Activated CD8-positive, alpha-beta memory T cell treated with anti-CD3 and anti-CD28 coated beads, Interleukin-2, amount 10 ng/mL, durations not matched to agents 7 days and 5 days (primary cell): ENCODE results near the gene COX19. TPM values are rescaled to one million over a fixed set of nuclear protein-coding genes. Genes with fewer than 3 reads are reported as not detected.
"Not testable (repeated sequence)": the region's sequence is repeated elsewhere in the genome, so short reads cannot be mapped to it uniquely, and the experiment has no call there.

Experiments used
- ATAC-seq: fragments of 150-1000 bp; cut with Tn5 transposase; one replicate; pipeline ENCODE4 v1.10.0; 2021; ENCODE audit warnings: moderate library complexity
- CTCF ChIA-PET: fragments of 350-600 bp; sonication (Branson Sonifier 250); formaldehyde crosslinking; loops from one replicate; lab custom pipeline; 2021; ENCODE audit warnings: antibody characterized with exemption; lab: Charles Lee
- DNase-seq: peaks from one replicate; pipeline ENCODE4 v3.0.0-alpha.2; 2020
- H3K27ac Mint-ChIP-seq: one replicate; pipeline ENCODE4 v1.8.0; 2021; ENCODE audit warnings: mild to moderate bottlenecking, mixed read lengths
- H3K27me3 Mint-ChIP-seq: one replicate; pipeline ENCODE4 v1.8.0; 2021; ENCODE audit warnings: mixed read lengths
- H3K36me3 Mint-ChIP-seq: one replicate; pipeline ENCODE4 v1.8.0; 2021; ENCODE audit warnings: mild to moderate bottlenecking, mixed read lengths
- H3K4me1 Mint-ChIP-seq: one replicate; pipeline ENCODE4 v1.8.0; 2021; ENCODE audit warnings: mixed read lengths
- H3K4me3 Mint-ChIP-seq: one replicate; pipeline ENCODE4 v1.8.0; 2021; ENCODE audit warnings: mild to moderate bottlenecking, moderate library complexity, mixed read lengths
- H3K9me3 Mint-ChIP-seq: one replicate; pipeline ENCODE4 v1.8.0; 2022; ENCODE audit warnings: low read depth, mixed read lengths
- total RNA-seq, 2 experiments: library from RNA; stranded (reverse); gene quantifications; one replicate each; pipeline ENCODE4 v1.2.3, GENCODE V29; 2021

The COX19 gene
- total RNA-seq, 2 experiments from 2014 or later = 18.7 to 18.9 TPM

DNA sequence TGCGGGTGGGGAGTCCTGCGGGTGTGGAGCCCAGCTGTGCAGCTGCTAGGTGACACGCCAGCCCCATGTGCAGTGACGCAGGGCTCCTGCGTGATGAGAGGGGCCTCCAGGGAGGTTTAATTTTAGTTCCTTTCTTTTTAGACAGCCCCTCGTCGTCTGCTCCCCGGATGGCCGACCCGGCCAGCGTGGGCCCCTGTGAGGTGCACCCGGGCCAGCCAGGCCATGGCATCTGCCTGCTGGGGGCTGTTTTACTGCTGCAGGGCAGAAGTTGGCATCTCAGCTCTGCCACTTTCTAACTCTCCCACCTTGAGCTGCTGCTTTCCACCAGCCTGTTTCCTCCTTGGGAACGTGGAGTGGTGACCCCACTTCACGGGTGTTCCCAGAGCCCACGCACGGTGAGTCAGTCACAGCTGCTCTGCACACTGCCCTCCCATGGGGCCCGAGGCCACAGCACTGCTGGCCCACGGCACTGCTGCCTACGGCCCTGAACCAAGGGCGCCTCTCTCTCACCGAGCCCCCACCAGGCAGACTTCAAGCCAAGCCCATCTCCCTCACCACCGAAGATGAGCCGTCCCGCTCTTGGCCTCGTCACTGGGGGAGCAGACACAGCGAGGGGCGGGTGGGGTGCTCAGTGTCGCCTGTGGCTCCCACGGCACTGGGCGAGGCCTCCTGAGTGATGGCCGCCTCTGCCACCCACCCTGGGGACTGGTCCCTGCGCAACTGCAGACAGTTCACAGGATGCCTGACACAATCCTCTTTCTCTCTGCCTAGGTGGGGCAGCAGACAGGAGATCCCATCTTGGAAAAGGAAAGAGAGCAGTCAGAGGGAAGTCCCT, 28.9 kb upstream of the COX19 start:
- DNase-seq (no peak), ATAC-seq (no peak)
- CTCF ChIA-PET = interaction anchor here (0.6 to 1.4 kb wide), 2 partner anchors 11 to 61 kb away, joined by 3 read pairs; no protein-coding TSS in a partner anchor
- H3K36me3 Mint-ChIP-seq = peaks cover 6% of the 10 kb centered on the region
- no peaks in the 10 kb centered on the region for H3K9me3 Mint-ChIP-seq
- H3K4me1 Mint-ChIP-seq = no peaks in the 10 kb centered on the region
- H3K27me3 Mint-ChIP-seq = no peaks in the 10 kb centered on the region
- no peak overlapping the region for H3K4me3 Mint-ChIP-seq
- H3K27ac Mint-ChIP-seq = no peak overlapping the region

DNA sequence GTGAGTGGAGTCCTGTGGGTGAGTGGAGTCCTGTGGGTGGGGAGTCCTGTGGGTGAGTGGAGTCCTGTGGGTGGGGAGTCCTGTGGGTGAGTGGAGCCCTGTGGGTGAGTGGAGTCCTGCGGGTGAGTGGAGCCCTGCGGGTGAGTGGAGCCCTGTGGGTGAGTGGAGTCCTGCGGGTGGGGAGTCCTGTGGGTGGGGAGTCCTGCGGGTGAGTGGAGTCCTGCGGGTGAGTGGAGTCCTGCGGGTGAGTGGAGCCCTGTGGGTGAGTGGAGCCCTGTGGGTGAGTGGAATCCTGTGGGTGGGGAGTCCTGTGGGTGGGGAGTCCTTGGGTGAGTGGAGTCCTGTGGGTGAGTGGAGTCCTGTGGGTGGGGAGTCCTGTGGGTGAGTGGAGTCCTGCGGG, 27.1 kb upstream of the COX19 start:
- H3K27me3 Mint-ChIP-seq, H3K27ac Mint-ChIP-seq, DNase-seq, H3K4me3 Mint-ChIP-seq, H3K9me3 Mint-ChIP-seq, H3K4me1 Mint-ChIP-seq, H3K36me3 Mint-ChIP-seq, CTCF ChIA-PET, ATAC-seq: not testable (repeated sequence)

DNA sequence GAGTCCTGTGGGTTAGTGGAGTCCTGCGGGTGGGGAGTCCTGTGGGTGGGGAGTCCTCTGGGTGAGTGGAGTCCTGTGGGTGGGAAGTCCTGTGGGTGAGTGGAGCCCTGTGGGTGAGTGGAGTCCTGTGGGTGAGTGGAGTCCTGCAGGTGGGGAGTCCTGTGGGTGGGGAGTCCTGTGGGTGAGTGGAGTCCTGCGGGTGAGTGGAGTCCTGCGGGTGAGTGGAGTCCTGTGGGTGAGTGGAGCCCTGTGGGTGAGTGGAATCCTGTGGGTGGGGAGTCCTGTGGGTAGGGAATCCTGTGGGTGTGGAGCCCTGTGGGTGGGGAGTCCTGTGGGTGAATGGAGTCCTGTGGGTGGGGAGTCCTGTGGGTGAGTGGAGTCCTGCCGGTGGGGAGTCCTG, 26.7 kb upstream of the COX19 start:
- DNase-seq, H3K36me3 Mint-ChIP-seq, H3K27me3 Mint-ChIP-seq, H3K27ac Mint-ChIP-seq, H3K4me1 Mint-ChIP-seq, H3K9me3 Mint-ChIP-seq, CTCF ChIA-PET, ATAC-seq, H3K4me3 Mint-ChIP-seq: not testable (repeated sequence)

DNA sequence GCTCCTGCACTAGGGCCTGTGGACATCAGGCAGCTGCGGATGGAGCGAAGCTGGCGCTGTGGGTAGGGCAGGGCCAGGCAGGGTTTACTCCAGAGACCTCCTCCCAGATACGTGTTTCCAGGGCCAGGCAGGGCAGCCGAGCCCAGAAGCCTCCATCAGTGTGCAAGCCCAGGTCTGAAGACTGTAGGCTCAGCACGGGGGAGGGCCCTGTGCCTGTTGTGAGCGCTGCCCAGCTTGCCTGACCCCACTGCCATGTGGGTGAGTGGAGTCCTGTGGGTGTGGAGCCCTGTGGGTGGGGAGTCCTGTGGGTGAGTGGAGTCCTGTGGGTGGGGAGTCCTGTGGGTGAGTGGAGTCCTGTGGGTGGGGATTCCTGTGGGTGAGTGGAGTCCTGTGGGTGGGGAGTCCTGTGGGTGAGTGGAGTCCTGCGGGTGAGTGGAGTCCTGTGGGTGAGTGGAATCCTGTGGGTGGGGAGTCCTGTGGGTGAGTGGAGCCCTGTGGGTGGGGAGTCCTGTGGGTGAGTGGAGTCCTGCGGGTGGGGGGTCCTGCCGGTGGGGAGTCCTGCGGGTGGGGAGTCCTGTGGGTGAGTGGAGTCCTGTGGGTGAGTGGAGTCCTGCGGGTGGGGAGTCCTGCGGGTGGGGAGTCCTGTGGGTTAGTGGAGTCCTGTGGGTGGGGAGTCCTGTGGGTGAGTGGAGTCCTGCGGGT, 25.9 kb upstream of the COX19 start:
- H3K27me3 Mint-ChIP-seq, CTCF ChIA-PET, H3K4me3 Mint-ChIP-seq, H3K9me3 Mint-ChIP-seq, H3K36me3 Mint-ChIP-seq, DNase-seq, H3K4me1 Mint-ChIP-seq, H3K27ac Mint-ChIP-seq: not testable (repeated sequence)
- peak; percentile 51 for ATAC-seq

GRCh38 chr7:999941-1000935, 24.9 kb upstream of the COX19 start:
- ATAC-seq (no peak), DNase-seq (no peak)
- no peak overlapping the region for H3K4me3 Mint-ChIP-seq
- peak overlapping the region; percentile 32 for H3K27ac Mint-ChIP-seq
- H3K27me3 Mint-ChIP-seq = no peaks in the 10 kb centered on the region
- no peaks in the 10 kb centered on the region for H3K4me1 Mint-ChIP-seq
- no peaks in the 10 kb centered on the region for H3K9me3 Mint-ChIP-seq
- CTCF ChIA-PET = interaction anchor here (10.0 kb wide), 1 partner anchor 65 kb away, joined by 322 read pairs; no protein-coding TSS in a partner anchor
- no peaks in the 10 kb centered on the region for H3K36me3 Mint-ChIP-seq

- no peak overlapping the region for H3K4me3 Mint-ChIP-seq
- H3K4me1 Mint-ChIP-seq = no peaks in the 10 kb centered on the region
- DNase-seq = no peak
- no peaks in the 10 kb centered on the region for H3K9me3 Mint-ChIP-seq
- no peaks in the 10 kb centered on the region for H3K36me3 Mint-ChIP-seq
- no peak overlapping the region for H3K27ac Mint-ChIP-seq
- H3K27me3 Mint-ChIP-seq = no peaks in the 10 kb centered on the region
- CTCF ChIA-PET = interaction anchor here (10.0 kb wide), 1 partner anchor 66 kb away, joined by 322 read pairs; no protein-coding TSS in a partner anchor
- ATAC-seq = no peak
Observed at GRCh38 chr7:999149-999879, 24.0 kb upstream of the COX19 start.

DNA sequence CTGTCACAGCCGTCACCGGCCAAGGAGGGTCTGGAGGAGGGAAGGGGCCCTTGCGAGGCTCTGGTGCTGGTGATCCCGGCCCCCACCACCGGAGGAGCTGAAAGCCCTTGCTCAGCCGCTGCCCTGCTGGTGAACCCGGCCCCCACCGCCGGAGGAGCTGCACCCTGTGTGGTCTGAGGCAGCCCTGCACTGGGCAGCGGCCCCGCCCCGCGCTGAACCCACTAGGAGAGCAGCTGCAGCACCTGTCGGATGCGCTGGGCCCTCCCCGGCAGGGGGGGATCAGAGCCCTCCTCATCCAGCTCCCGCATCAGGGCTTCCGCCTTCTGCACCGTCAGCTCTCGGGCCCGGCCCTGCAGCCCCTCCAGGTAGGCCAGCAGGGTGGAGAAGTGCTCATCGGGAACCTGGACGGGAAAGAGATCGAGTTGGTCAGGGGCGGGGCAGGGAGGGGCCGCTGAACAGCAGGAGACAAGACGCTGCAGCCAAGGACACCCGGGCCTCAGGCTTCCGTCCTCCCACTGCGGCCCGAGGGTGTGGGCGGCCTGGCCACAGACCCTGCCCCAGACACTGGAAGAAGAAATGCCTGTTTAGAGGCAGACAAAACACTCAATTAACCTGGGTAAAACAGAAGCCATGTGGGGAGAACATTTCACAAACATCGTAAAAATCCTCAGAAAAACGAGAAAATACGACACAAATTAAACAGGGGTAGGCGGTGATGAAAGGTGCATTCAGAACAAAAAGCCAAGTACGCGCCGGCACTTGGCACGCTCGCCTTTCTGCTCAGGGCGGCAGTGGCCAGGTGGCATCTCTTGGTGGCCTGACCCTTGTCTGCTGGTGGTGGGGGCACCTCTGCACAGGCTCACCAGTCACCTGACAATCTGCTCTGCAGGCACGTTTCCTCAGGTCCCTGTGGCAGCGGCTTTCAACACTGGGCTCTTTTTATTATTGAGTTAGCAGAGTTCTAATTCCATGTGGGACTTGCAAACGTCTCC, 22.4 kb upstream of the COX19 start:
- CTCF ChIA-PET = interaction anchor here (10.0 kb wide), 1 partner anchor 68 kb away, joined by 322 read pairs; no protein-coding TSS in a partner anchor
- H3K9me3 Mint-ChIP-seq = no peaks in the 10 kb centered on the region
- peaks cover 6% of the 10 kb centered on the region for H3K4me1 Mint-ChIP-seq
- no peak for ATAC-seq
- H3K36me3 Mint-ChIP-seq = no peaks in the 10 kb centered on the region
- no peak overlapping the region for H3K4me3 Mint-ChIP-seq
- no peaks in the 10 kb centered on the region for H3K27me3 Mint-ChIP-seq
- H3K27ac Mint-ChIP-seq = no peak overlapping the region
- DNase-seq = no peak

GRCh38 chr7:996079-996872, 20.9 kb upstream of the COX19 start:
- Mint-ChIP-seq H3K4me3 (no peak overlapping the region), H3K4me1 (peaks cover 6% of the 10 kb centered on the region), H3K36me3 (no peaks in the 10 kb centered on the region), H3K27me3 (no peaks in the 10 kb centered on the region), H3K27ac (no peak overlapping the region), H3K9me3 (no peaks in the 10 kb centered on the region)
- CTCF ChIA-PET = interaction anchor here (5.1 to 10.0 kb wide), 2 partner anchors 69 to 181 kb away, joined by 69 to 322 read pairs; no protein-coding TSS in a partner anchor
- DNase-seq (no peak), ATAC-seq (no peak)

DNA sequence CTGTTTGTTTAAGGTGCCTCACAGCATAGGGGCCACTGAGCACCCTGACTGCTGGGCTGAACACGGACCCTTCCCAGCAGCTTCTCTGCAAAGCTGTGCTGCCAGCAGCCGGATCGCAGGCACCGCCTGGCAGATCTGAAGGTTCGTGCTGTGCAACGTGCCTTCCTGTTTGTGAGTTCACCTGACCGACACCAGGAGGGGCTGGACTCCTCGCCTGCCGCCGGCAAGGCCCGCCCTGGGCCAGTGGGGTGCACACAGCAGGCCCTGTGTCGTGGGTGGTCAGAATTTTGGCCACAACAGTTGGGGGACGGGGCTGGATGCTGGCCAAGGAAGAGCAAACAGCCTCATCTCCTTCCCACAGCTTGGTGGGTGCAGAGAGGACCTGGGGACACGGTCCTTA, 20.2 kb upstream of the COX19 start:
- Mint-ChIP-seq H3K9me3 (no peaks in the 10 kb centered on the region), H3K27me3 (no peaks in the 10 kb centered on the region), H3K36me3 (no peaks in the 10 kb centered on the region), H3K27ac (no peak overlapping the region), H3K4me1 (peaks cover 6% of the 10 kb centered on the region), H3K4me3 (no peak overlapping the region)
- CTCF ChIA-PET = interaction anchor here (1.3 to 10.0 kb wide), 6 partner anchors 10 to 181 kb away, joined by 3 to 322 read pairs (median 46); partner anchors contain the start of gene GPR146
- DNase-seq = no peak
- ATAC-seq = no peak

- H3K4me1 Mint-ChIP-seq = peaks cover 6% of the 10 kb centered on the region
- no peaks in the 10 kb centered on the region for H3K36me3 Mint-ChIP-seq
- H3K4me3 Mint-ChIP-seq = no peak overlapping the region
- DNase-seq = no peak
- H3K27me3 Mint-ChIP-seq = no peaks in the 10 kb centered on the region
- no peaks in the 10 kb centered on the region for H3K9me3 Mint-ChIP-seq
- CTCF ChIA-PET = interaction anchor here (0.8 to 10.0 kb wide), 14 partner anchors 11 to 182 kb away, joined by 3 to 322 read pairs (median 24); partner anchors contain the start of genes COX19, CYP2W1 and GPR146
- H3K27ac Mint-ChIP-seq = no peak overlapping the region
- ATAC-seq = no peak
Observed at GRCh38 chr7:994592-995308, 19.4 kb upstream of the COX19 start.
